ENCODE measurements around the gene PADI3.

Gene PADI3

DNA sequence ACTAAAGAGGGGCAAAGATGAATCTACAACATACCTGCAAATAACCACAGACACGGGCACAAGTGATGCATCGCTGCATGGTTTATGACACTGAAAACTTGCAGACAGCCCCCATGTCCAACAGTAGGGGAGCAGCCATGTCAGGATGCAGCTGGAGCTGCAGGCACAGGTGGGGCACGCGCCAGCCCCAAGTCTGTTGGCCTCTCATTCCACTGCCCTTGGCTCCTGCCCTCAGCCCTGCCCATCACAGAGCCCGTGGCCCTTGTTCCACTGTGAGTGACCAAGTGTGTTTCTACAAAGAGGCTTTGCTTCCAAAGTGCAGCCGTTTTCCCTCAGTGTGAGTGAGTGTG is 55.9 kb downstream of the PADI3 start:
- peaks cover 32% of the 10 kb centered on the region for H3K27me3 ChIP-seq (ENCODE audit: insufficient read depth, low read depth)
- H3K27ac ChIP-seq, result no peak overlapping the region
- no peak overlapping the region for H3K4me2 ChIP-seq
- no peak overlapping the region for H2AFZ ChIP-seq (ENCODE audit: low read depth)
- no peak for TF ChIP-seq CTCF (conservative IDR thresholded peaks at IDR 0.05; ENCODE audit: low read depth, low read length)
- no peaks in the 10 kb centered on the region for H3K4me1 ChIP-seq (ENCODE audit: low read depth, poor library complexity, severe bottlenecking)
- H3K79me2 ChIP-seq (ENCODE audit: insufficient read depth, low read depth), result no peaks in the 10 kb centered on the region
- H3K9ac ChIP-seq, result no peak overlapping the region
- H4K20me1 ChIP-seq (ENCODE audit: insufficient read depth), result no peaks in the 10 kb centered on the region
- no peak overlapping the region for H3K4me3 ChIP-seq (IDR thresholded peaks at IDR 0.05; ENCODE audit: insufficient read depth, low read depth, low read length)
- H3K36me3 ChIP-seq (ENCODE audit: insufficient read depth), result no peaks in the 10 kb centered on the region

DNA sequence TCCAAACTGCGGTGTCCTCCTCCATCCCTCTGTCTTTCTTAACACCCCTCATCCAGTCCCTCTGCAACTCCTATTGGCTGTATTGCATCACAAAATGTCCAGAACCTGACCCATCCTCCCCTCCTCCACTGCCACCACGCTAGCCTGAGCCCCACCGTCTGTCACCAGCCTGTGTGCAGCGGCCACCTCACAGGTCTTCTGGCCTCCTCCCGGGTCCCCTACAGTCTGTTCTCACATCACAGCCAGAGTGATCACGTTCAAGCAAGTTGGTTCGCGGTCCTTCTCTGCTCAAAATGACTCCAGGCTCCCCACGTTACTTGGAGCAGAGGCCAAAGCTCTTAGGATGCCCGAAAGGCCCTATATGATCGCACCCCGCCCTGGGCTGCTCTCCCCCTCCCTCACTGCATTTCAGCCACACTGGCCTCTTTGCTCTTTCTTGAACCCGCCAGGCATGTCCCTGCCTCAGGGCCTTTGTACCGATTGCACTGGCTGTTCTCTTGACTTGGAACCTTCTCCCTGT is 56.7 kb downstream of the PADI3 start:
- H3K36me3 ChIP-seq (ENCODE audit: insufficient read depth), result no peaks in the 10 kb centered on the region
- TF ChIP-seq CTCF (conservative IDR thresholded peaks at IDR 0.05; ENCODE audit: low read depth, low read length), result no peak

GRCh38 chr1:17306407-17306806 is 57.5 kb downstream of the PADI3 start:
- no peaks in the 10 kb centered on the region for H3K4me1 ChIP-seq (ENCODE audit: low read depth, poor library complexity, severe bottlenecking)
- H3K4me2 ChIP-seq, result no peak overlapping the region
- no peak overlapping the region for H3K27ac ChIP-seq
- H4K20me1 ChIP-seq (ENCODE audit: insufficient read depth), result no peaks in the 10 kb centered on the region
- no peak for TF ChIP-seq CTCF (conservative IDR thresholded peaks at IDR 0.05; ENCODE audit: low read depth, low read length)
- H2AFZ ChIP-seq (ENCODE audit: low read depth), result no peak overlapping the region
- no peaks in the 10 kb centered on the region for H3K79me2 ChIP-seq (ENCODE audit: insufficient read depth, low read depth)
- H3K36me3 ChIP-seq (ENCODE audit: insufficient read depth), result no peaks in the 10 kb centered on the region
- H3K27me3 ChIP-seq (ENCODE audit: insufficient read depth, low read depth), result peaks cover 34% of the 10 kb centered on the region
- H3K9ac ChIP-seq, result no peak overlapping the region
- H3K4me3 ChIP-seq (IDR thresholded peaks at IDR 0.05; ENCODE audit: insufficient read depth, low read depth, low read length), result no peak overlapping the region

More for the DNA sequence above, 56.7 kb downstream of the PADI3 start:
- Histone ChIP-seq H3K27me3 (ENCODE audit: insufficient read depth, low read depth) (peaks cover 34% of the 10 kb centered on the region), H3K27ac (no peak overlapping the region), H2AFZ (ENCODE audit: low read depth) (no peak overlapping the region), H3K4me2 (no peak overlapping the region), H4K20me1 (ENCODE audit: insufficient read depth) (no peaks in the 10 kb centered on the region), H3K79me2 (ENCODE audit: insufficient read depth, low read depth) (no peaks in the 10 kb centered on the region), H3K4me3 (IDR thresholded peaks at IDR 0.05; ENCODE audit: insufficient read depth, low read depth, low read length) (no peak overlapping the region), H3K9ac (no peak overlapping the region), H3K4me1 (ENCODE audit: low read depth, poor library complexity, severe bottlenecking) (no peaks in the 10 kb centered on the region)

DNA sequence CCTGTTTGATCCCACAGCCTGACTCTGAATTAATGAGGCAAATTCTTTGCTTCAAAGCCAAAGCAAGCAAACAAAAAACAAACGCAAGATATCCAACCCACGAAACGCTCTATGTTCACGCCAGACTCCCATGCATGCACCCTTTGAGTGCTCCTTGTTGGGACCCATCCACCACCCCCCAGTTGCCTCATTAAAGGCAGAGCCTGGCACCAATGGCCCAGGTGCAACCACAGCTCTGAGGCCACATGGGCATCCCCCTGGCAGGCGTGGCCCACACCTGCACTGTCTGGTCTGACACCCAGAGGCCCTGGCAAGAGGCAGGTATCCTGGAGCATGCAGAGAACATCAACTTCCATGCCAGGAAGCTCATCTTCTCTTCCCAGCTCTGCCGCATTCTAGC is 58.0 kb downstream of the PADI3 start:
- no peaks in the 10 kb centered on the region for H3K79me2 ChIP-seq (ENCODE audit: insufficient read depth, low read depth)
- no peaks in the 10 kb centered on the region for H3K4me1 ChIP-seq (ENCODE audit: low read depth, poor library complexity, severe bottlenecking)
- H3K9ac ChIP-seq, result no peak overlapping the region
- no peak overlapping the region for H3K4me2 ChIP-seq
- no peak for TF ChIP-seq CTCF (conservative IDR thresholded peaks at IDR 0.05; ENCODE audit: low read depth, low read length)
- peaks cover 35% of the 10 kb centered on the region for H3K27me3 ChIP-seq (ENCODE audit: insufficient read depth, low read depth)
- no peaks in the 10 kb centered on the region for H3K36me3 ChIP-seq (ENCODE audit: insufficient read depth)
- H2AFZ ChIP-seq (ENCODE audit: low read depth), result no peak overlapping the region
- no peak overlapping the region for H3K27ac ChIP-seq
- no peak overlapping the region for H3K4me3 ChIP-seq (IDR thresholded peaks at IDR 0.05; ENCODE audit: insufficient read depth, low read depth, low read length)
- no peaks in the 10 kb centered on the region for H4K20me1 ChIP-seq (ENCODE audit: insufficient read depth)
